GM18909 (cell line): ENCODE data around the gene RP9.
"Not testable (repeated sequence)": the region's sequence is repeated elsewhere in the genome, so short reads cannot be mapped to it uniquely, and the experiment has no call there.

Source experiments
- ATAC-seq: cut with Tn5 transposase; IDR thresholded peaks from one replicate; pipeline ENCODE4 v1.9.1; 2021; ENCODE audit warnings: mild to moderate bottlenecking; ENCODE audit not compliant: unreplicated experiment, poor library complexity

Gene RP9

DNA sequence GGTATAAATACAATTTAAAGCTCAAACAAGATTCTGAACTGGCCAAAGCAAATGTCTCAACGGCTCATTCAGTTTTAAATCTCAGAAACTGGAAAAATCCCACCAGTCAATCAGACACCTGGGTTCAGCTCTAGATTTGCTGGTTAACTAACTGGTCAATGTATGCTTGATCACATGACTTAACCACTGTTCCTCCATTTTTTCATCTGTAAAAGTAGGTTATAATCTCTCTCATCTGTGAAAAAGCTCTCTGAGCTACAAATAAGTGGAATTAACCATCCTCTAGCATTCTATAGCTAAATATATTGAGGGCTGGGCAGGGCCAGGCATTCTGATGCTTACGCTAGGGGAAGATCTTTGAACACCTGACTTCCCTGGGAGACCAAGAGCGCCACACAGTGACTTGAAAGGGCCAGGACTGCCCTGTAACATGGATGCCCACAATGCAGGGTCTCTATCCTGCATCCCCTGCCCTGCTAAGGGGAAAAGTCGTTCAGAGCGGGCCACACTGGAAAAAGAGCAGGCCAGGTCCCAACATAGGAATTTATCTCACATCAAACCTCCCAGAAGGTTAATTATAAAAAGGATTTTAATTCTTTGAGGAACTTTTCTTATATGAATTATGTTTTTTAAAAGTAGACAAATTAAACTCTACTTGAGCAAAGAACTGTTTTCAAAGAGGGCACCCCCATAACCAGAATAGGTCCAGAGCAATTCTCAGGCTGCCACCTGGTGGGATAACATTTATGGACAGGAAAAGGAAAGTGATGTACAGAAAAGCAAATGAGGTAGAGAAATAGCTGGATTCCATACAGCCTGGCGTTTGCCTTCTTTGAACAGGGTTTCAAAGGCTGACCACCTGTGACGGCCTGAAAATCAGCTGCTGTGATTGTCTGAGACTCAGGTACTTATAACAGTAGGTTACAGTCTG lies 1.8 kb downstream of the RP9 start:
- ATAC-seq: peak; percentile 52

DNA sequence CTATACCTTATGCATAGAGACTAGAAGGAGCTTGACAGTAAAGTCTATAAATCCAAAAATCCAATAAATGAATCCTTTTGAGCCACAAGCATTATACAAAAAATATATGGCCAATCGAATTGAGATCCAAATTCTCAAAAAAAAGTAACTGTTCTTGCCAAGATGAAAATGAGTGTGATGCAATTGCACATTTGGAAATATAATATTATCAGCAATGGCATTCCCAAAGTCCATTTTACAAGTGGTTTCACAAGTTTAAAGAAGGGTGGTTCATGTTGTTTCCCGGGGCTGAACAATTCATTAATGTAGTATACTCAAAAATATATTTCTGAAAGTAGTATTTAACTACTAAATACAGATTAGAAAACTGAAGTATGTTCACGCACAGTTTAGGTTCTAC lies 7.3 kb downstream of the RP9 start:
- ATAC-seq: no peak

DNA sequence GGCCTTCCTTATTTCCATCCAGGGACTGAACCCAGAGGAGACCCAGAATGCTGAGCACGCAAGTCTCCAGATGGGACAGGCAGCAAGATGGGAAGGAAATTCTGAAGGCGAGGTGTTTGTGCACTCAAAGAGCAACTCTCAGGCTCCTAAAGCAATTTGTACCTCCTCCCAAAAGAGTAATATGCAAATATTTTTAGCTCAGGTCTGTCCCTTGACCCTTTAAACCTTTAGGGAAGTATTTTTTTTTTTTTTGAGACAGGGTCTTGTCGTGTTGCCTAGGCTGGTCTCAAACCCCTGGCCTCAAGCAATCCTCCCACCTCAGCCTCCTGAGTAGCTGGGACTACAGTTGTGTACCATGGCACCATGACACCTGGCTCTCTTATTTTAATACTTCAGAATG lies 8.4 kb downstream of the RP9 start:
- no peak for ATAC-seq

DNA sequence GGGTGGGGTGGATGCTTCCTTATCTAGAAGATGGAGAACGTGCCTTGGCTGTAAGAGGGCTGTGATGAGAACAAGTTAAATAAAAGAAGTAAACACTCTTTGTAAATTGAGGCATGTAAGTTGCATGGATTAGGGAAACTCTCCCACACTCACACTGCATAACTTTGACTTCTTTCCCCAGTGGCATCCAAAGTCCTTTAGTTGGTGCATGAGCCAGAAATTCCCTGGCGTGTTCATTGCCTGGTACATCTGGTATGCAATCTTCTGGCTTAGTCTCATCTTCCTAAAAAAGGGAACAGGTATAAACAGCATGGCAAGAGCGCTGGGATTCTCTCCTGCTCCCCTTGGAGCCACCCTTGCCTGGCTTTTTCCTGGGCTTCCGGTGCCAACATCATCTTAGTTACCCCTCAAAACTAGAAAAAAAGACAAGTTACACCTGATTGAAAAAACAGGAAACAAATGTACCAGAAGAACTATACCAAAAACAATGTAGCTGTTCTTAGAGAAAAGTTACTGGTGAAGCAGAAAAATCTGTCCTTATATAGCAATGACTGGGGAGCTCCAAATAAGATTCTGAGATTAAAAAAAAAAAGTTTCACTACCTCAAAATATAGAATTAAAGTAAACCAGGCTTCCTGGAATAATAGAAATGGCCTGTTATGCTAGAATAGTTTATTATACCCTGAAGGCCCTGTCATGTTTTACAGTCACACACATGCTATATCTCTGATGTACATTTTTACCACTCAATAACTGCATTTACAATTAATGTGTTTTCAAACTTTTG lies 9.9 kb downstream of the RP9 start:
- no peak for ATAC-seq

DNA sequence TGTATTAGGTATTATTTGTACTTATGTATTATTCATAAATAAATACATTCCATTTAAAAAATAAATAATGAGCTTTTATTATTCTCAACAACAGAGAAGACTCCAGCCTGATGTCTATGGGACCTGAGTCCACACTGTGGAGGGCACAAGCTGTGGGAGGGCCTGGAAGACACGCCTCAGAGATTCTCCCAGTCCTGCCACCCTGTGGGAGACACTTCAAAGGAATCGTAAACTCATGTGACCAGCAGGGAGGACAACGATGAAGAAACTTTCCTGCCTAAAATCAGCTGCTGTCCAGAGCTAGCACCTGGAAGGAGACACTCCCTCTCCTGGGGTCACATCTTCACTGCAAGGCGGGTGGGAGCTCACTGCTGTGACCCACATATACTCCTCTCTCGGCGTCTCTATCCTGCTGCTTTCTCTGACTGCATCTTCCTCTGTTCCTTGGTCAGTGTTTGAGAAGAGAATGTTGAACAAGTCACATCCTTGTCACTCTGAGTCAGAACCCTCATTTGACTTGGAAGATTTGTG lies 14.4 kb downstream of the RP9 start:
- ATAC-seq: not testable (repeated sequence)

DNA sequence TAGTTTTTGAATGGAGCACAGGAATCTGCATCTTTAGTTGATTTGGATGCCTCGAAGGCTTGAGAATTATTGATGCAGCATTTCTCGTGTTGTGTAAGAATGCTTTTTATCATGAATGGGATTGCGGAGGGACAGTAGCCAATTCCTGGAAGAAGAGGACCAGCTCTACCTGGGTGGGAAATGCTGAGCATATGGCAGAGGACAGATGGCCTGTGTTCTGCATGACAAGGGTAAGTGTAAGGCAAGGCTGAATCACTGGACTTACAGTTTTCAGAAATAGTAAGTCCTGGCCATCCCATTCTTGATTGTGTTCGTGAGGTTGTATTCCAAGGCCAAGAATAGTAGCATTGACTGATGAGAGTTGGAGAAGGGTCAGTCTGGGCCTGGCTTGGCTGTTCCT lies 15.9 kb downstream of the RP9 start:
- ATAC-seq: no peak

DNA sequence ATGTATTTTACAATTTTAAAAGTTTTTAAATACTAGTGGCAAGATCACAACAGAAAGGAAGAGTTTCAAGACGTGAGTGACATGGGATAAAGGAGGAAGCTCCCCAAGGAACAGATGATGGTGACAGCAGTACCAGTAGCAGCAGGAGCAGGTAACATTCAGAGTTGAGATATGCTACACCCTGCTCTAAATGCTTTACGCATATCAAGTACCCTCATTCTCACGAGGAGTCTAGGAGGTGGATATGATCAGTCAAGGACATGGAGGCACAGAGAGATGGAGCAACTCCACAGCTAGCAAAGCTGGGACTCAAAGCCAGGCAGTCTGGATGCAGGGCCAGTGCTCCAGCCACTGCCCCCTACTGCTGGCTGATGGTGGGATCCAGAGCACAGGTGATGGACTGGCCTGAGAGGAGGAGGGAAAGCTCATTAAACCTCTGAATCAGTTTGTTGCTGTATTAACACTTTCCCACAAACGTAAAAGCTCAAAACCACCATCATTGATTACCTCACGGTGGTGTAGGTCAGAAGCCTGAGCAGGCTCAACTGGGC lies 17.5 kb downstream of the RP9 start:
- ATAC-seq: no peak

DNA sequence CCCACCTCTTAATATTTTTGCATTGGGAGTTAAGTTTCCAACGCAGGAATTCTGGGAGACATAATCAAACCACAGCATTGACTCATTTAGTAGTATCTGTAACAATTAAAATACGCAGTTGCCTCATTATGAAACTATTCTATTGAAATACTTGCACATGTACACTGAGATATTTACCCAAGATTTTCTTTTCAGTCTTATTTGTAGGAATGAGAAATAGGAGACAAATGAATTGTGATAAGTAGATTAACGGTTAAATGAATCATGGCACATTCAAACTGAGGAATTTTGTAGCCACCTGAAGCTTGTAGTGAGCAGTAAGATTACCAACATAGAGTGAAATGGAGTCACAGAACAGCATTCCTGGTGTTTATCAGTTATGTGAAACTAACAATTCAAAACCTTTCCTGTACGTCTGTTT lies 18.1 kb downstream of the RP9 start:
- no peak for ATAC-seq

DNA sequence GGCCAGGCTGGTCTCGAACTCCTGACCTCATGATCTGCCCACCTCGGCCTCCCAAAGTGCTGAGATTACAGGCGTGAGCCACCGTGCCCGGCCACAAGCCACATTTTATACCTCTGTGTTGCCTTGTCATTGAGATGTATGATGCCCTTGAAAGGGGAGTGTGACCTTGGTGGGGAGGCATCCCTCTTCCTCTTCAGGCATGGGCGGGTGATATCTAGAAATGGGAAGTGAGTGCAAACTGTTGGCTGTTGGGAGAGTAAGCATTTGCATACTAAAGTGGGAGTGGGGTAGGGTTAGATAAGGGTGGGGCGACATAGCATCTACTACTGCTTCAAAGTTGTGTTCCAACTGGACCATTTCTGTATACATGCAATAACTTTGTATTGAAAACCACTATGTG lies 20.1 kb downstream of the RP9 start:
- ATAC-seq: no peak

DNA sequence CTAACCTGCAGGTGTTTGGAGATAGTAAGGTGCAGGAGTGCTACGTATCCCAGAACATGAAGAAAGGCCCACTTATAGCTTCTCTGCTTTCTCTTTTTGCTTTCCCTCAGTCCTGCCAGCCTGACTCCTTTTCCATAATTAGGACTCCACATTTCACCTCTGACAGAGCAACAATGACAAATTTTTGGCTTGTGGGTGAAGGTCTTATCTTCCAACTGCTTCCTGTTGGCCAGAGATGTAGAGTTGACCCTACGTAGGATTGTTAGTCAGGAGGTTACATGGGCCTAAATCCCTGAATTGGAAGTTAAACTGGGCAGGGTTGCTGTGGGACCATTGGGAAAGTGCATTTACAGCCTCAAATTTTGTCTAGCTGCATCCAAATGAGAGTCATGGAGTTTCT lies 21.3 kb downstream of the RP9 start:
- no peak for ATAC-seq

DNA sequence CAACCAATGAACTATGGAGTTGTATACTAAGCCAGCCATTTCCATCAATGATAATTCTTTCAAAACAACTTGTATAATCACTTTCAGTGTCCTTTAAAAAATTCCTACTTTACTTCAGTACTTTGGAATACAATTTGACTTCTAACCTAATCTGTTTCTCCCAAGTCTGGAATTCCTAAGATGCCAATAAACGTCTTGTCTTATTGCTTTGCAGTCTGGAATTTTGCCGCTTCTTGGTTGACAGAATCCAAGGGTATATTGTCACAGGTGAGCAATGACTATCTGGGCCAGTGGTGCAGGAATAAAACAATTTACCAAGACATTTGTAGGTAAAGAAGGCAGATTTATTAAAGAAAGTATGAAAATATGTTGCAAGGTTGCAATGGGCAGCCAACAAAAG lies 21.8 kb downstream of the RP9 start:
- ATAC-seq: no peak

DNA sequence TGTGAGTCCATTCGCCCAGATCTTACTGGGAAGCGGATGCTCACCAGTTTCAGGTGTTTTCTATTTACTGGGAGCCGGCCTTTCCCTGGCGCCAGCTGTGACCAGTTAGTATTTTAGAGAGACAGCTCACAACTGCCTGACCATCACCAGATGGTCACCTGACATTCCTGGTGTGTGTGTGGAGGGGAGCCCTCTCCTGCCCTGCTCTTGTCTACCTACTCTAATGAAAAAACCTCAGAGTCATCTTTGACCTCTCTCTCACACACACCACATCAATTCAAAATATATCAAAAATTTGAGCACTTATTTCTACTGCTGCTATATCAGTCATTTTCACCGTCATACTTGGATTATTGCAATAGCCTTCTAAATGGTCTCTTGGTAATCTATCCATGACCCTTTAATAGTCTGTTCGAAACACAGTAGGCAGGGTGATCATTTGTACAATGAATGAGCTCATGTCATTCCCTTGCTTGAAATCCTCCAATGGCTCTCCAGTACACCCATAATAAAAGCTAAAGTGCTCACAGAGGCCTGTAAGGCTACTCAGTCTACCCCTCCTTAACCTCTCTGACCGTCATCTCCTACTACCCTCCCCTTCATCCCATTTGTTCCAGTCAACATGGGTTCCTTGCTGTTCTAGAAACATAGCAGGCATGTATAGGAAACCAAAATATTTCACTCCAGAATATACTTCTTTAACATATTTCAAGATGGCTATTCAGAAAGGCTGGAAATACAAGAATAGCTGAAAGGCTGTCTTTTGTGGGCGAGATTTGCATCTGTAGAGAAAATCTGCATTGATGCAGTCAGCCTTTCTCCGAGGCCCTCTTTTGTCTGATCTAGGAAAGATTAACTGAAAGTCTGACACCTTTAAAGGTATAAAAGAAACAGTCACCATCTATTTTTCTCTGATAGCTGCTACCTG lies 29.2 kb downstream of the RP9 start:
- no peak for ATAC-seq

DNA sequence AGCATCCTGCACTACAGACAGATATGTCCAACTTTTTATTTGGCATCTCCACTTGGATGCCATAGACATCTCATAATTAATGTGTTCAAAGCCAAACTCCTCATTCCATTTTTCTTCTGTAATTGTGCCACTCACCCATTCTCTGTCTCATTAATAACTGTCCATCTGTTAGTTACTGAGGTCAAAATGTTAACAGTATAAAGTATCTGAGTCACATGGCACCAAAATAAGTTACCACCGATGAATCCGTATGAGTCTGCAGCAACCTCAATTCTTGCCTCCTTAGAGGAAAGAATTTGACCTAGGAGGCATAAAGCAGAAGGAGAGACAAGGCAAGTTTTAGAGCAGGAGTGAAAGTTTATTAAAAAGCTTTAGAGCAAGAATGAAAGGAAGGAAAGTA lies 30.1 kb downstream of the RP9 start:
- ATAC-seq: no peak

DNA sequence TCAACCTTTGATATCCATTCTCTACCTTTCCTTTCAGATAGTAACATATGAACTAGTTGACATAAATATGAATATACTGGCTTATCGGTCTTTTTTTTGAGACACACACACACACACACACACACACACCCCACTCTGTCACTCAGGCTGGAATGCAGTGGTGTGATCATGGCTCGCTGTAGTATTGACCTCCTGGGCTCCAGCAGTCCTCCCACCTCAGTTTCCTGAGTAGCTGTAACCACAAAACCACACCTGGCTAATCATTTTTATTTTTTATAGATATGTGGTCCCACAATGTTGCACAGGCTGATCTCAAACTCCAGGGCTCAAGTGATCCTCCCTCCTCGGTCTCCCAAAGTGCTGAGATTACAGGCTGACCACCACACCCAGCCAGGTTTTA lies 32.5 kb downstream of the RP9 start:
- ATAC-seq: peak; percentile 84

DNA sequence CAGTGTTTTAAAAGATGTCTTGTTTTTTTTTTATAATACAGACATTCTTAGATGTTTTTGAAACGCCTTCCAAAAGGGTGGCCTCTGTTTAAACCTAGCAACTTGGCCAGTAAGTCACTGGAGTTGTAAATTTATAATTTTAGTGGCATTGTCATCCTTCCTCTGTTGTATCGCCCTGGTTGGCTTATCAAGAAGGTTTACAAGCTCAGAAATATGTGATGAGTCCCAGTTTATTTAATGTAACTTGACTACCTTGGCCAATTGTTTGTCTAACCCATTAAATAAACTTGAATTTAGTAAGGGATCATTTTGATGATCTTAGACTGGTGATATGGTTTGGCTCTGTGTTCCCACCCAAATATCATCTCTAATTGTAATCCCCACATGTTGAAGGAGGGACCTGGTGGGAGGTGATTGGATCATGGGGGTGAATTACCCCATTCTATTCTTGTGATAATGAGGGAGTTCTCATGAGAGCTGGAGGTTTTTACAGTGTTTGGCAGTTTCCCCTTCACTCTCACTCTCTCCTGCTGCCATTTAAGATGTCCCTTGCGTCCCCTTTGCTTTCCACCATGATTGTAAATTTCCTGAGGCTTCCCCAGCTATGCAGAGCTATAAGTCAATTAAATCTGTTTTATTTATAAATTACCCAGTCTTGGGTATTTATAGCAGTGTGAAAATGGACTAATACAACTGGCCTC lies 33.2 kb downstream of the RP9 start:
- ATAC-seq: no peak

DNA sequence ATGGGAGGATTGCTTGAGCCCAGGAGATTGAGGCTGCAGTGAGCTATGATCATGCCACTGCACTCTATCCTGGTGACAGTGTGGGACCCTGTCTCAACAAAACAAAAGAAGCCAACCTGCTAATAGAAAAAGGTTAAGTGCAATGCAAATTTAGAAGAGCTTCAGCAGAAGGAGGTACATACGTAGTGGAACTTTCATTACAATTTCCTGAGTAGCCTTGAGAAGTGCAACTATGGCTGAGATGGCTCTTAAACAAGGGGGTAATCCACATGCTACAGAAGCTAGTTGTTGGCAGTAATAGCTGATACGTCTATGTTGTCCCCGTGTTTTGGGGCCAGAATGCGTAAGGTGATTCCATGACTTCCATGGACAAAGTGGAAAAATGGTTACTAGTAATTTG lies 36.0 kb downstream of the RP9 start:
- no peak for ATAC-seq

DNA sequence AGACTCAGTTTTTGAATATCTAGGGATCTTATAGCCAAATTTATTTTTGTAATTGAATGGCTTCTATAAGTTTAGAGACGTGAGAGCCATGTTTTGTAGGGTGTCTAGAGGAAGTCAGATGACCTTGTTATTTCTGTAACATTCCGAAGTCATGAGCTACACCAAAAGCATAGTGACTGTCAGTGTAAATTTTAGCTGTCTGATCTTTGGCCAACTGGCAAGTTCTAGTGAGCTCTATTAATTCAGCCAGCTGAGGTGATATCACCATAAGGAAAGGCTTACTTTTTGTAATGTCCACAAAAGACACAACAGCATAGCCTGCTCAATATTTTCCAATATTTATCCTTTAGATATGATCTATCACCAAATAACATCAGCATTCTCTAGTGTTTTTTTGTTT lies 36.7 kb downstream of the RP9 start:
- no peak for ATAC-seq

DNA sequence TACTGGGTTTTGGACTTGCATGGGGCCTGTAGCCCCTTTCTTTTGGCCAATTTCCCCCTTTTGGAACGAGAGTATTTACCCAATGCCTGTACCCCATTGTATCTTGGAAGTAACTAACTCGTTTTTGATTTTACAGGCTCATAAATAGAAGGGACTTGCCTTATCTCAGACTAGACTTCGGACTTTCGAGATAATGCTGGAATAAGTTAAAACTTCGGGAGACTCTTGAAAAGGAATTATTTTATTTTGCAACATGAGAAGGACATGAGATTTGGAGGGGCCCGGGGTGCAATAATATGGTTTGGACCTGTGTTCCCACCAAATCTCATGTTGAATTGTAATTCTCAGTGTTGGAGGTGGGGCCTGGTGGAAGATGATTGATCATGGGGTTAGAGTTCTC lies 38.4 kb downstream of the RP9 start:
- no peak for ATAC-seq

DNA sequence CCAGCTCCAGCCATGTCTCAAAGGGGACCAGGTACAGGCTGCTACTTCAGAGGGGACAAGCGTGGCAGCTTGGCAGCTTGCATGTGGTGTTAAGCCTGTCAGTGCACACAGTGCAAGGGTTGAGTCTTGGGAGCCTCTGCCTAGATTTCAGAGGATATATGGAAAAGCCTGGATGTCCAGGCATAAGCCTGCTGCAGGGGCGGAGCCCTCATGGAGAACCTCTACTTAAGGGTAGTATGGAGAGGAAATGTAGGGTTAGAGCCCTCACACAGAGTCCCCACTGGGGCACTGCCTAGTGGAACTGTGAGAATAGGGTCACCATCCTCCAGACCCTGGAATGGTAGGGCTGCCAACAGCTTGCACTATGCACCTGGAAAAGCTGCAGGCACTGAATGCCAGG lies 38.9 kb downstream of the RP9 start:
- no peak for ATAC-seq
